Mononuclear cell (primary cell): ENCODE data around the gene ADAM19. TPM values are rescaled to one million over a fixed set of nuclear protein-coding genes. Genes with fewer than 3 reads are reported as not detected.

Experiments used
- H3K27me3 ChIP-seq: 2 replicates; pipeline ENCODE4 v1.6.0; 2011; ENCODE audit warnings: low read length, control low read depth; ENCODE audit not compliant: insufficient read depth
- H3K4me1 ChIP-seq: 2 replicates; pipeline ENCODE4 v1.5.1; 2011; ENCODE audit warnings: mild to moderate bottlenecking, low read length, control low read depth; ENCODE audit not compliant: insufficient read depth
- H3K4me3 ChIP-seq: 2 replicates; pipeline ENCODE4 v1.5.1; 2011; ENCODE audit warnings: mild to moderate bottlenecking, low read length, moderate library complexity
- H3K9me3 ChIP-seq: 2 replicates; pipeline ENCODE4 v1.5.1; 2011; ENCODE audit warnings: low read depth, mild to moderate bottlenecking, control low read depth, low read length
- total RNA-seq: library from RNA; depleted of rRNA; stranded (reverse); fragments of >200 nt; gene quantifications from one replicate; pipeline ENCODE4 v1.2.3, GENCODE V29; 2012

ADAM19 gene
- total RNA-seq, 1 donor: 17.7 TPM

DNA sequence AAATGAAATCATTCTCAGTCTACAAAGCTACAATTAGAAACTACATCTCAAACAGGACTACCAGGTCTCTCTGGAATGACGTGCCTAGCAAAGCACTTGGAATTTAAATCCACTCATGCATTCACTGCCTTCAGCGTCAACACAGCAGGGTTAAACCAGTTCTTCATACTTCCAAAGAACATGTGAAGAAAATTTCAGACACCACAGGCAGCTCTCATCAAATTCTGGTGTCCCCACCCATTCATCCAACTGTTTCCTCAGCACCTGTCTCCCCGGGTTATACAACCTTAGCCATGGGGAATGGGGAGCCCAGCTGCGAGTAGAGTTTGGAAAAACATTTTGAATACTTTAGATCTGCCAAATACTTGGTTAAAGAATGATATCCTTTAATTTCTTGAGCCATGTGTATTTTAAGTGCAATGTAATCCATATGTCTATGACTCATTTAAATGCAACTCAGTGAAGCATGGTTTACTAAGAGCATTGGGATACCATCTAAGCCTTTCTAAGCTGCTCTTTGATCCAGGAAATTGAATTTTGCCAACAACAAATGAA is 17.5 kb downstream of the ADAM19 start:
- H3K4me1 ChIP-seq: peaks cover 92% of the 10 kb centered on the region
- H3K4me3 ChIP-seq: no peak overlapping the region
- no peaks in the 10 kb centered on the region for H3K27me3 ChIP-seq
- no peaks in the 10 kb centered on the region for H3K9me3 ChIP-seq

DNA sequence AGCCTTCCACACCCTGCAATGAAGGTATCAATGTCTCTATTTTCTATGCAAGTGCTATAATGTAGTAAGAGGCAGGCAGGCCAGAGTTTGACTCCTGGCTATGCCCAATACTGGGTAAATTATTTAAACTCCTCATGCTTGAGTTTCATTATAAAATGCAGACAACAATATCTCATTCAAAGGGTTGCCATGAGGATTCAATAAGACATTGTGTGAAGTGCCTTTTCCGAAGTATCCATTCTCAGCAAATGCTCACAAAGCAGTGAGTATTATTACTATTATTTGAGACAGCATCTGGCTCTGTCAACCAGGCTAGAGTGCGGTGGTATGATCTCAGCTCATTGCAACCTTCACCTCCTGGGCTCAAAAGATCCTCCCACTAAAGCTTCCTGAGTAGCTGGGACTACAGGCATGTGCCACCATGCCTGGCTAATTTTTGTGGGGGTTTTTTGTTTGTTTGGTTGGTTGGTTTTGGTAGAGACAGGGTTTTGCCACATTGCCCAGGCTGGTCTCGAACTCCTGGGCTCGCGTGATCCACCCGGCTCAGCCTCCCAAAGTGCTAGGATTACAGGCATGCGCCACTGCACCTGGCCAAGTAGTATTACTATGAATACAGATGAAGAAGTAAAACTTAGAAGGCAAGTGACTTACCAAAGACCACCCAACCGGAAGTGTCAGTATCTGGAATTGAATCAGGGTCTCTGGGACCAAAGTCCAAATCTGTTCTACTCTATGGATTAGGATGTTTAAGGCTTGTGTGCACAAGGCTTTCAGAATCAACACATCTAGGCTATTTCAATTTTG is 18.8 kb downstream of the ADAM19 start:
- Histone ChIP-seq H3K27me3 (no peaks in the 10 kb centered on the region), H3K9me3 (no peaks in the 10 kb centered on the region), H3K4me3 (no peak overlapping the region), H3K4me1 (peaks cover 84% of the 10 kb centered on the region)

DNA sequence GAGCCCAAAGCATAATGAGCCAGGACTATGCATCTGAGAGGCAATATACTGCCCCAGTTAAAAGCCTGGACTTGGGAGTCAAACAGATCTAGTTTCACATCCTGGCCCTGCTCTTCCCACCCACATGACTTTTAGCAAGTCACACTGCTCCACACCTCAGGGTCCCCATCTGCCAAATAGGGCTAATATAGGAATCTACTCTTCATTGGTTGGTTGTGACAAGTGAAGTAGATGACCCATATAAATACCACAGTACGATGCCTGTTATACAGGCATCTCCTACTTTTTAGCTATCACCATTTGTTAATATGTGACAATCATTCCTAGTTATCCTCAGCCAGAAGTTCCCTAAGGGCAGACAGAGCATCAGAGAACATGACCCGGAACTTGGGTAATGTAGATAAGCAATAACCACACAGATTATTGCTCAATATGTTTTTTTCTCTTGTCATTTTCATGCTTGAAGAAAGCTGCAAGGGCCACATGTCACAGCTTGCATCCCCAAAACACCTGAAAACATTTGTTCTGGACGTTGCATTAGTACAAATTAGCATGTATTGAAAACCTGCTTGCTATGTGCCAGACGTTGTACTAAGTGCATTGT is 20.4 kb downstream of the ADAM19 start:
- Histone ChIP-seq H3K9me3 (no peaks in the 10 kb centered on the region), H3K27me3 (no peaks in the 10 kb centered on the region), H3K4me3 (no peak overlapping the region), H3K4me1 (peaks cover 79% of the 10 kb centered on the region)

DNA sequence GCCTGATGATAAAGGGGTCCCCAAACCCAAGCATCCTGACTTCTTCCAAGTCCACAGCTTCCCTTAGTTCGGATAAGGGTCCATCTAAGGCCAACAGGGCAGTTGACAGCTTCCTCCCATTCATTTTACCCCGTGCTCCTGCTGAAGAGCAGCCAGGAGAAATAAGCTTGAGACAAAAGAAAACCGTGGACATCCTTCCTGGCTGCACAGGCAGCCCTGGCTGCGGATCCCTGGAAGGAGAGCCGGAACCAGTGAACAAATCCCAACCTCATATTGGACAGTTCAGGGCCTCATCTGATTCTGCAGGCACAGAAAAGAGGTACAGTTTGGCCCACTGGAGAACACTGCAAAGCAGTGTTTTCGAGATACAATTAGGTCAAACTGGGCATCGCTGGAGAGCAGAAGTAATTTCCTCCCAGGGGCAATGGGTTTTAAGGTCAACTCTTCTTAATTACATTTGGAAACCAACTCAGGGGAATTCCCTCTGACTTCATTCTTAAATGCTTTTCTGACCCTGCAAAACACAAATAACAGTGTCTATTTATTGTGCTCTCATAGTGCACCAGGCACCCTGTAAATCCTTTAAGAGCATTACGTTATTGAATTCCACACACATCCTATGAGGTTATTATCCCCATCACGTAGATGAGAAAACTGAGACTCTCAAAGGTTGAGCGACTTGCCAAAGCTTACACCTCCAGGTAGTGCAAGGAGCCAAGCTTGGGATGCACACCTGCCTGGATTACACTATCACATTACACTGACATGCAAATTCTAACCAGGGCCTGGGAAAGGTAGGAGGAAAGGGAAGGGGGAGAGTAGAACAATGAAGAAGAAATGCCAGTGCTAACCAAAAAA is 21.2 kb downstream of the ADAM19 start:
- Histone ChIP-seq H3K4me1 (peaks cover 74% of the 10 kb centered on the region), H3K4me3 (no peak overlapping the region), H3K9me3 (no peaks in the 10 kb centered on the region), H3K27me3 (no peaks in the 10 kb centered on the region)

DNA sequence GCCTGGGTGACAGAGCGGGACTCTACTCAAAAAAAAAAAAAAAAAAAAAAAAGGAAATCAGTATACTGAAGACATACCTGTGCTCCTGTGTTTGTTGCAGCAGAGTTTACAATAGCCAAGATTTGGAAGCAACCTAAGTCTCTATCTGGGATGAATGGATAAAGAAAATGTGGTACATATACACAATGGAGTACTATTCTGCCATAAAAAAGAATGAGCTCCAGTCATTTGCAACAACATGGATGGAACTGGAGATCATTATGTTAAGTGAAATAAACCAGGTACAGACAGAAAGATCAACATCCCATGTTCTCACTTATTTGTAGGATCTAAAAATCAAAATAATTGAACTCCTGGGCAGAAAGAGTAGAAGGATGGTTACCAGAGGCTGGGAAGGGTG is 22.9 kb downstream of the ADAM19 start:
- H3K27me3 ChIP-seq: no peaks in the 10 kb centered on the region
- H3K4me1 ChIP-seq: peaks cover 72% of the 10 kb centered on the region
- H3K4me3 ChIP-seq: no peak overlapping the region
- no peaks in the 10 kb centered on the region for H3K9me3 ChIP-seq

DNA sequence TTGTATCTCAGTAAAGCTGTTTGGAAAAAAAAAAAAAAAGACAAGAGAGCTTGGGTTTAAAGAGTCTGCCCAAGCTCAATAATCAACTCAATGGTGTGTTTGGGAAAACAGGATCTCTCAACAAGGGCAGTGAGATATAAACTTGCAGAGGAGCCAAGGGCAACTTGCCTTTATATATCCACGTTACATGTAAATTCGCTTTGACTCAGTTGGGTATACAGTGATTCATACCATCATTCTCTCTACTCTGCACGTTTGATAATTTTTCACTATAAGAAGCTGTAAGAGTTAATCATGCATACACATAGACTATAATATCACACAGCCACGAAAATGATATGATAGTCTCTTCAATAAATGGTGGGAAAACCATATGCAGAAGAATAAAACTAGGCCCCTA is 24.9 kb downstream of the ADAM19 start:
- peaks cover 73% of the 10 kb centered on the region for H3K4me1 ChIP-seq
- H3K27me3 ChIP-seq: no peaks in the 10 kb centered on the region
- no peak overlapping the region for H3K4me3 ChIP-seq
- no peaks in the 10 kb centered on the region for H3K9me3 ChIP-seq

DNA sequence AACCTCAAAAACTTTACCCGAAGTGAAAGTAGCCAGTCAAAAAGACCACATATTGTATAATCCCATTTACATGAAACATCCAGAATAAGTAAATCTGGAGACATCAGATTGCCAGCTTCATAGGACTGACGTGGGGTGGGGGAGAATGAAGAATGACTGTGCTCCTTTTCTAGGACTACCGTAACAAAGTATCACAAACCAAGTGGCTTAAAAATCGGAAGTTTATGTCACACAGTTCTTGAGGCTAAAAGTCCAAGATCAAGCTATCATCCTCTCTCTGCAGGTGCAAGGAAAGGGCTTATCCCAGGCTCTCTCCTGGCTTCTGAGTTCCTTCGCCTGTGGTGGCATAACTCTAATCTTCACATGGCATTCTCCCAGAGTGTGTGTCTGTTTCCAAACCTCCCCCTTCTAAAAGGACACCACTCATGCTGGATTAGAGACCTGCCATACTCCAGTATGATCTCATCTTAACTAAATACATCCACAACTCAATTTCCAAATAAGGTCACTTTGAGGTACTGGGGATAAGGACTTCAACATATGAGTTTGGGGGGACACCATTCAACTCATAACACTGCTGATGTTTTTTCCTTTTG is 25.5 kb downstream of the ADAM19 start:
- Histone ChIP-seq H3K4me3 (no peak overlapping the region), H3K4me1 (peaks cover 73% of the 10 kb centered on the region), H3K27me3 (no peaks in the 10 kb centered on the region), H3K9me3 (no peaks in the 10 kb centered on the region)

DNA sequence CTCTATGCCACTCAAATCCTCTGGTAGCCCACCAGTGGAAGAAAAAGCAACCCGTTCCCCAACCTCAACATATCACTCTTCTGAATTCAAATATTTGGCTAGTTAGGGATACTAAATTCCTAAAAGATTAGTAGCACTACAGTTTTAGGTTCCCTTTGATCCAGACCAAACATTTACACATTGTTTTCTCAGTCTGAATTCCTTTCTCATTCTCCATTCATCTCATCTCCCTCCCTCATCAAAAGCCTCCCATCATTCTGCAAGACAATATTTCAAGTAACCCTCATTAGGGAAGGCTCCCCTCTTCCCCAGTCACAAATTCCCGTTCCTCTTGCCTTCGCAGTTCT is 26.3 kb downstream of the ADAM19 start:
- Histone ChIP-seq H3K4me1 (peaks cover 73% of the 10 kb centered on the region), H3K27me3 (no peaks in the 10 kb centered on the region), H3K9me3 (no peaks in the 10 kb centered on the region), H3K4me3 (no peak overlapping the region)

DNA sequence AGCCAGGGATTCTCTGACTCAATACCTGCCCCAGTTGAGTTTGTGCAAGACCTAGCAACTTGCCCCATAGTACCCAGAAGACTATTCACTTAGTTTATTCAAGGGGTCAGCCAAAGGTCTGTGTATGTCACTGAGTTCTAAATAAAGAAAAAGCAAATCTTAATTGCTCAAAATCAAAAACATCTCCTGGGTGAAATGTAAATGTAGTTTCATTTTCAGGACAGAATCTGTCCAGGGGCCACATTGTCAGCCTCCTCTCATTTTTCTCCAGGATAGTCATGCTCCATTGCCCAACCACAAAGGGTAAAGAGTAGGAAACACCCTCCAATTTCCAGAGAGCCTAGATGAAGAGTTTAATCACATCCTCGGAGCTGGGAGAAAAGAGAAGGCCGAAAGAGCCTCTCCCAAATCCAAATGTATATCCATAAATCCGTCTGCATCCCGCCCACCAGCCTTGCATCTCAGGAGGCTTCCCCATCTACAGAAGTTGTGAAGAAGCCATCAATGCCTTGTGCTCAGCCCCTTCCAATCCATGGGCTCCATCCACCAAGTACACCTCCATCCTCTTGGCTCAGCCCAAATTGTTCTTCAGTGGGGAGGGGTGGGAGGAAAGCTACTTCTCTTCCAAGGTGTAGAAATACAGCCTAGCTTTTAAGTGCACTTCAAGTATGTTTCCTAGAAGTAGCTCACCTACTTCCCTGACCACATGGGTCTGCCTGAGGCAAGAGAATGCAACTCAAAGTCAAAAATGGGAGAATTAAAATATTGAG is 26.9 kb downstream of the ADAM19 start:
- Histone ChIP-seq H3K4me3 (no peak overlapping the region), H3K4me1 (peaks cover 74% of the 10 kb centered on the region), H3K9me3 (no peaks in the 10 kb centered on the region), H3K27me3 (no peaks in the 10 kb centered on the region)

DNA sequence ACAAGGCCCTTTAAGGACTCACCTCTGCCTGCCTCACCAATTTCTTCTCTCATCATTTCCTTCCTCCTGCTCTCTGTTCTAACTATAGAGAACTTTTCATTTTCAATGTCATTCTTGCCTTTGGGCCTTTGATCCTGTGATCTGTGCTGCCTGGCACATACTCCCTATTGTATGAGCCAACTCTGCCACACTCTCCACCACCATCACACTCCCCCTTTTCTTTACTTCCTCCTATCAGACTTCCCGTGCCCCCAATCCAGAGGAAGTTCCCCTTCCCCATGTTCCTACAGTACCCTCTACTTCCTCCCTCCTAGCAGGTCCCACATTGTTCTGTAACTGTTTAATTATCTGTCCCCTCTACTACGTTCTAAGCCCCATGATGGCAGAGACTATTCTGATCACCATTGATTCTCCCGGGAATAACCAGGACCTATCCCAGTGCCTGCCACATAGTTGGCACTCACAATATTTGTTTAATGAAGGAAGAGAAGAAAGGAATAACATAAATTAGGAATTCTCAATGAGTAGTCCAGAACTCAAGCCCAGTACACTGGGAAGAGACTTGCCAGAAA is 27.5 kb downstream of the ADAM19 start:
- H3K27me3 ChIP-seq: no peaks in the 10 kb centered on the region
- H3K4me1 ChIP-seq: peaks cover 76% of the 10 kb centered on the region
- H3K9me3 ChIP-seq: no peaks in the 10 kb centered on the region
- H3K4me3 ChIP-seq: no peak overlapping the region

DNA sequence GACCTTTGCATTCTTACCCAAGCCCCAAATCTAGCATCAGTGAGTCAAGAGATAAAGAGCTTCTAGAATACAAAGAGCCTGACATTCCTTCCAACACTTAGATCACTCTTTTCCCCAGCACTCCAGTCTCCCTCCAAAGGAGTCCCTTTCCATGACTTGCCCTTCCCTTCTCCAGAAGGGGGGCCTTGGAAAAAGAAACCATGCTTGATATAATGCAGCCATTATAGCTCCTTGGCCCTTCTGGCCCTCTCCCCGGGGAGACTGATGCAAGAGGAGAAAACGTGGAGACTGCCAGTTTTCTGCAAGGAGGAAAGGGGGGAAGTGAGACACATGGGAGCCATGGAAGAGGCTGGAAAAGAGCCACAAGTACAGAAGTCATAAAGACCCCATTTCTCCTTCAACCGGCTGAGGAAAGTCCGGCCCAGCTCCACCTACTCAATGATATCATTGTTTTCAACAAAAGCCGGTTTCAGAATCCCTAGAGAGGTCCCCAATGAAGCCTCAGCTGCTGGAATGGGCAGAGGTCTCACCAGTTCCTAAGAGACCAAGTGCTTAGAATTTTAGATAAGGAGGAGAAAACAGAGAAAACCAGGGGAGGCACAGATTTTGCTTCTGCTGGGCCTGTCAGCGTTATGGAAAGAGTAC is 29.0 kb downstream of the ADAM19 start:
- H3K9me3 ChIP-seq: no peaks in the 10 kb centered on the region
- no peak overlapping the region for H3K4me3 ChIP-seq
- H3K27me3 ChIP-seq: no peaks in the 10 kb centered on the region
- H3K4me1 ChIP-seq: peaks cover 80% of the 10 kb centered on the region

DNA sequence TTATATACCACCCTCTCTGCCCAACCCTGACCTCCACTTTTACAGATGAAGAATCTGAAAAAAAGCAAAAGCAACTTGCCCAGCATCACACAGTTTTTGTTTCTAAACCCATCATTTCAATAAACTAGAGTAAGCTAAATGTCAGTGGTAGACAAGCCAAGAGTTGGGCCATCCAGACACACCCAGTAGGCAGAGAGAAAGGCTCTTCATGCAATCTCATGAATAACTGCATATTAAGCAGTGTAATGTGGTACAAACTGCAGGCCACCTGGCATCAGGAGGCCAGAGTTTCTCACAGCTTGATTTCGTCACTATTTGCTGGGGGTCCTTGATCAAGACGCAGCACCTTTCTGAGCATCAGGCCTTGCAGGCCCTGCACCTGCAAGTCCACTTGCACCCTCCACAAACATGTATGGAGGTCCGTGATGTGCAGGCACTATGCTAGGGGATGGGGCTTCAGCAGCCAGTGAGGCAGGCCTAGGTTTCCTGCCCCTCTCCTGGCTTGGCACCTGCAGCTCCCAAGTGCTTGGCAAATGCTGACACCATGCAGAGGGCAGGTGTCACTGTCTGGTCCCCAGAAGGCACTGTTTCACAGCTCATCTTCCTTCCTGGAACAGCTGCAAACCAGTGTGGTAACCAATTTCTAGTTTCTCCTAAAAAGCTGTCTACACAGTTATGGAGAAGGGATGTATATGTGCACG is 29.8 kb downstream of the ADAM19 start:
- peaks cover 83% of the 10 kb centered on the region for H3K4me1 ChIP-seq
- H3K27me3 ChIP-seq: no peaks in the 10 kb centered on the region
- H3K9me3 ChIP-seq: no peaks in the 10 kb centered on the region
- H3K4me3 ChIP-seq: no peak overlapping the region

DNA sequence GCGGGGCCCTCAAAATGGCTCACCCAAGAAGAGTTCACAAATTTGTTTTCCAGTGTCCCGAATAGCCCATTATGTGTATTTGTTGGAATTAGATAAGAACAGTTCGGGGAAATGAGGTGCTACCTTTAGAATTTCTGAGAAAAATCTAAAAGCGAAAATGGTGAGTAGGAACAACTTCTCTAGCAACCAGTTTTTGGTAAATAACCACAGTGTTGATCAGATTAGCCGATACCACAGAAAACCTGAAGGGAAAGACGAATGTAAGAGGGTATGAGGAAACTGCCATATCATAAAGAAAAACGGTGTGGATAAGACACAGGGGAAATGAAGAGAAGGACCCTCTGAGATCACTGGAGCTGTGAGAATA is 31.0 kb downstream of the ADAM19 start:
- no peaks in the 10 kb centered on the region for H3K9me3 ChIP-seq
- H3K27me3 ChIP-seq: no peaks in the 10 kb centered on the region
- H3K4me3 ChIP-seq: no peak overlapping the region
- peaks cover 88% of the 10 kb centered on the region for H3K4me1 ChIP-seq
